AG04449 (cell line): Measurements from ENCODE around the gene SORBS1.

Source experiments
- CTCF ChIA-PET: fragments of 350-600 bp; formaldehyde crosslinking; extraction: SDS; loops from one replicate; lab custom pipeline; 2021; ENCODE audit warnings: antibody characterized with exemption; lab: Yijun Ruan, JAX
- POLR2A ChIA-PET: fragments of 400-600, 350-600 bp; formaldehyde crosslinking; extraction: SDS; loops from one replicate; lab custom pipeline; 2020; ENCODE audit warnings: antibody characterized with exemption, inconsistent platforms; lab: Yijun Ruan, JAX
- DNase-seq: peaks from one replicate; pipeline ENCODE4 v3.0.0-alpha.2; 2010; ENCODE audit warnings: low read depth, low spot score
- H3K4me3 ChIP-seq: 2 replicates; pipeline ENCODE4 v1.5.1; 2011; ENCODE audit warnings: low read depth, mild to moderate bottlenecking, control low read depth, low read length
- TF ChIP-seq, protein P1 (sequence below): IDR thresholded peaks from one replicate; pipeline ENCODE4 v1.5.1; 2011; ENCODE audit warnings: mild to moderate bottlenecking, moderate library complexity, low read length, control low read depth, inconsistent platforms; ENCODE audit not compliant: insufficient read depth; ENCODE audit errors: missing control alignments

Gene SORBS1

DNA sequence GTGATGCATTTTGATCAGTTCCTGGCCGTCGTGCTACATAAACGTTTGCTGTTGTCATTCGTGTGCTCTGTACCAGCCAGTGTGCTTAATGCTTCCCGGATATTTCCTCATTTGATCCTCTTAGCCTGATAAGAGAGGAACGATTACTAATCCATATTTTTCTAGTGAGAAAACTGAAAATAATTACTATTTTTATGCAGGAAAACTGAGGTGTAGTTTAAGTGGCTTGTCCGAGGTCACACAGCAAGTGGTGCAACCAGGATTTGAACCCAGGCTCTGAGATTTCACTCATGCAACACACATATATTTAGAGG, 650 bp upstream of the SORBS1 start:
- CTCF ChIA-PET = no interaction called here
- TF ChIP-seq, protein P1, sequence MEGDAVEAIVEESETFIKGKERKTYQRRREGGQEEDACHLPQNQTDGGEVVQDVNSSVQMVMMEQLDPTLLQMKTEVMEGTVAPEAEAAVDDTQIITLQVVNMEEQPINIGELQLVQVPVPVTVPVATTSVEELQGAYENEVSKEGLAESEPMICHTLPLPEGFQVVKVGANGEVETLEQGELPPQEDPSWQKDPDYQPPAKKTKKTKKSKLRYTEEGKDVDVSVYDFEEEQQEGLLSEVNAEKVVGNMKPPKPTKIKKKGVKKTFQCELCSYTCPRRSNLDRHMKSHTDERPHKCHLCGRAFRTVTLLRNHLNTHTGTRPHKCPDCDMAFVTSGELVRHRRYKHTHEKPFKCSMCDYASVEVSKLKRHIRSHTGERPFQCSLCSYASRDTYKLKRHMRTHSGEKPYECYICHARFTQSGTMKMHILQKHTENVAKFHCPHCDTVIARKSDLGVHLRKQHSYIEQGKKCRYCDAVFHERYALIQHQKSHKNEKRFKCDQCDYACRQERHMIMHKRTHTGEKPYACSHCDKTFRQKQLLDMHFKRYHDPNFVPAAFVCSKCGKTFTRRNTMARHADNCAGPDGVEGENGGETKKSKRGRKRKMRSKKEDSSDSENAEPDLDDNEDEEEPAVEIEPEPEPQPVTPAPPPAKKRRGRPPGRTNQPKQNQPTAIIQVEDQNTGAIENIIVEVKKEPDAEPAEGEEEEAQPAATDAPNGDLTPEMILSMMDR = no peak
- no peak for DNase-seq
- POLR2A ChIA-PET = no interaction called here
- H3K4me3 ChIP-seq = peak overlapping the region; percentile 59

- TF ChIP-seq, protein P1 = no peak
- peak overlapping the region; percentile 78 for H3K4me3 ChIP-seq
- ChIA-PET CTCF (interaction anchor here (0.6 kb wide), 1 partner anchor 96 kb away, joined by 6 read pairs; no protein-coding TSS in a partner anchor), POLR2A (no interaction called here)
- DNase-seq = no peak
These were observed 644 bp downstream of the SORBS1 start for GRCh38 chr10:95560278-95561176.

GRCh38 chr10:95559896-95560277, 1.3 kb downstream of the SORBS1 start:
- ChIA-PET CTCF (no interaction called here), POLR2A (no interaction called here)
- TF ChIP-seq, protein P1 = no peak
- no peak for DNase-seq
- H3K4me3 ChIP-seq = peak overlapping the region; percentile 78

DNA sequence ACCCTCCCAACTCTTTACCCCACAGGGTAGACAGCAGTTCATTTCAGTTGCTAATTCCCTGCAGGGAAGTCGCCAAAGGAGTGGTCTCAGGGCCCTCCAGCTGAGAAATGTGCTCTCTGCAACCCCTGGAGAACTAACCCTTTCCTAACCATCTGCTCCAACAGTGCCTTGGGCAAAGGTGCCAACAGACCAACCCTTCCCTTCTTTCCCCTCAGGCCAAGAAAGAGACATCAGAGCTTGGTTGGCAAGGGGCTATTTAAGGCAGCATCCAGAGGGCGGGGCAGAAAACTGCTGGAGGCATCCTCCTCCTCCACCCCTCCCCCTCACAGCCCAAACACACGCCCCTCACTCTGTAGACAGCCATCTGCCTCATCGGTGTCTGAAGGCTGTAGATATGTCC, 1.7 kb downstream of the SORBS1 start:
- no peak overlapping the region; the same call in 1 of the 2 replicates for H3K4me3 ChIP-seq
- TF ChIP-seq, protein P1 = no peak
- no peak for DNase-seq
- CTCF ChIA-PET = no interaction called here
- POLR2A ChIA-PET = no interaction called here

GRCh38 chr10:95558593-95559320, 2.4 kb downstream of the SORBS1 start:
- TF ChIP-seq, protein P1 = no peak
- ChIA-PET POLR2A (no interaction called here), CTCF (interaction anchor here (1.5 kb wide), 1 partner anchor 113 kb away, joined by 3 read pairs; no protein-coding TSS in a partner anchor)
- H3K4me3 ChIP-seq = no peak overlapping the region
- DNase-seq = no peak

DNA sequence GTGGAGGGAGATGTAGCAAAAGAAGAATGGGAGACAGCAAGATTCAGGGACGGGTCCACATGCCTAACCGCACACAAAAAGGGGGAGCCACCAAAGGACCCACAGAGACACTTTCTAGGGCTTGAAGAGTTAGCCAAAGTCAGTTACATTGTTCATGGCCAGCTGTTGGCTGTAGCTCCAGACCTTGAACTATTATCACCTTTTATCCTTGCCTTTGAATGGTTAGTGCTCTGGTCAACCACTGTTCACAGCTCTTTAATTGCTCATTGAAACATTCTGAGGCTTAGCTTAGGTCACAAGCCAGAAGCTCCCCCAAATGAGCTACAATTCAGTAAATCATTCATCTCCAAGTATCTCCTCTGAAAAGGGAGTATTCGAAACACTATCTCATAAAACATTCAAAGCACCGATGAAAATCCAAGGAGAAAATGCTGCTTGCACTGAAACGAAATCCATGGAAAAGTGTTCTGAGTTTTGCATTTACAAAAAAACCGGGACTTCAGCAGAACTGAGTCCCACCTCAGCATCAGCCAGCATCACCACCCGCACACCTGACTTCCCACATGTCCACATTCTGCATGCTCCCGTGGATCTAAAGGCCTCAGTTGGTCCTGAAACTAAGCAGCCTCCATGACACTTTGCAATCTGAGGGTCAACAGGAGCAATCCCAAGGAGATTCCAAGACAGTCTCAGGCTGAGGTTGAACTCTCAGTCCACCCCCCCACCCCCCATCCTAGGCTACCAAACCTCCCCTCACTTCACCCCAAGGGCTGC, 4.0 kb downstream of the SORBS1 start:
- DNase-seq = no peak
- ChIA-PET POLR2A (no interaction called here), CTCF (interaction anchor here (1.5 kb wide), 1 partner anchor 111 kb away, joined by 3 read pairs; no protein-coding TSS in a partner anchor)
- H3K4me3 ChIP-seq = no peak overlapping the region
- TF ChIP-seq, protein P1 = no peak
